Panc1 (cell line): Measurements from ENCODE around the gene SPEG. TPM values are rescaled to one million over a fixed set of nuclear protein-coding genes. Genes with fewer than 3 reads are reported as not detected.

ENCODE experiments used
- ATAC-seq: fragments of 200-7000 bp; cut with Tn5 transposase; 2 replicates; pipeline ENCODE4 v1.9.1; 2020; ENCODE audit warnings: mild to moderate bottlenecking, moderate library complexity
- BruUV-seq: library from RNA; stranded (reverse); fragments of 400-500 nt; replicated peaks from 2 replicates; lab custom pipeline; 2021; lab: Mats Ljungman, UMichigan
- CTCF ChIA-PET: fragments of 300-600 bp; sonication (Branson Sonifier 250); formaldehyde crosslinking; loops from one replicate; lab custom pipeline; 2022; ENCODE audit warnings: antibody characterized with exemption; lab: Charles Lee
- POLR2A ChIA-PET: fragments of 300-600 bp; sonication (Branson Sonifier 250); formaldehyde crosslinking; loops from one replicate; lab custom pipeline; 2022; ENCODE audit warnings: antibody characterized with exemption; lab: Charles Lee
- DNase-seq: peaks from one replicate; pipeline ENCODE4 v3.0.0-alpha.2; 2010; ENCODE audit warnings: low read depth, low spot score
- H3K27ac ChIP-seq: 2 replicates; pipeline ENCODE4 v1.5.1; 2011; ENCODE audit warnings: mild to moderate bottlenecking, low read length, inconsistent platforms
- H3K27me3 ChIP-seq: fragments of 200-500 bp; sonication (Bioruptor generic); 2 replicates; pipeline ENCODE4 v1.6.0; 2014; ENCODE audit warnings: low read length, inconsistent platforms; ENCODE audit not compliant: control insufficient read depth, insufficient read depth
- H3K36me3 ChIP-seq: fragments of 200-500 bp; sonication (Bioruptor generic); 2 replicates; pipeline ENCODE4 v1.5.1; 2014; ENCODE audit warnings: inconsistent platforms, mild to moderate bottlenecking, low read length, moderate library complexity; ENCODE audit not compliant: control insufficient read depth, insufficient read depth
- H3K4me1 ChIP-seq: 2 replicates; pipeline ENCODE4 v1.5.1; 2011; ENCODE audit warnings: inconsistent platforms, mild to moderate bottlenecking, low read length, moderate library complexity; ENCODE audit not compliant: control insufficient read depth, insufficient read depth
- H3K4me3 ChIP-seq, 2 experiments: 2 replicates each; pipeline ENCODE4 v1.5.1; 2011 to 2012; ENCODE audit warnings: low read depth in 2 of 2, low read length in 2 of 2, mild to moderate bottlenecking in 2 of 2, inconsistent platforms in 1 of 2, moderate library complexity in 1 of 2
- H3K9me3 ChIP-seq: fragments of 200-500 bp; sonication (Bioruptor generic); 2 replicates; pipeline ENCODE4 v1.5.1; 2014; ENCODE audit warnings: low read depth, mild to moderate bottlenecking, inconsistent platforms, low read length, moderate library complexity; ENCODE audit not compliant: control insufficient read depth, insufficient read depth
- POLR2AphosphoS5 ChIP-seq: IDR thresholded peaks from 2 replicates; pipeline ENCODE4 v1.6.1; 2012; ENCODE audit warnings: mild to moderate bottlenecking, low read depth, low read length, moderate library complexity
- REST ChIP-seq, 2 experiments: IDR thresholded peaks; 2 replicates each; pipeline ENCODE4 v1.6.1; 2011 to 2012; ENCODE audit warnings: low read depth in 2 of 2, control low read depth in 1 of 2, low read length in 1 of 2, mild to moderate bottlenecking in 1 of 2, moderate library complexity in 1 of 2; ENCODE audit not compliant: insufficient read depth in 1 of 2
- SIN3A ChIP-seq: IDR thresholded peaks from 2 replicates; pipeline ENCODE4 v1.6.1; 2012; ENCODE audit warnings: low read depth, mild to moderate bottlenecking, low read length, moderate library complexity, borderline replicate concordance; ENCODE audit not compliant: insufficient read depth
- TCF7L2 ChIP-seq: IDR thresholded peaks from 2 replicates; pipeline ENCODE4 v1.6.1; 2011; ENCODE audit warnings: mild to moderate bottlenecking, low read depth, low read length, inconsistent platforms
- in situ Hi-C: cut with HindIII; loops from 2 replicates; pipeline ENCODE4 v1.10.0; 2016; ENCODE audit warnings: low sequenced_read_pairs, low pct_unique_long_range_greater_than_20kb
- intact Hi-C: fragments of 100-400 bp; cut with micrococcal nuclease; formaldehyde crosslinking; loops from one replicate; pipeline ENCODE4 v1.10.0; 2022; ENCODE audit not compliant: unreplicated experiment
- total RNA-seq: library from RNA; stranded (reverse); gene quantifications from one replicate; pipeline ENCODE4 v1.2.1, GENCODE V29; 2021; ENCODE audit not compliant: unreplicated experiment
- TF ChIP-seq, protein P1 (sequence below): fragments of 450-650 bp; IDR thresholded peaks from 2 replicates; pipeline ENCODE4 v1.5.1; 2017; ENCODE audit warnings: mild to moderate bottlenecking

The SPEG gene
- total RNA-seq, 1 experiment from 2014 or later = 3.4 TPM

GRCh38 chr2:219465659-219466561 is 31.3 kb downstream of the SPEG start:
- H3K4me1 ChIP-seq = peaks cover 7% of the 10 kb centered on the region; the same call in 1 of the 2 replicates
- no peak for ATAC-seq
- H3K9me3 ChIP-seq = no peaks in the 10 kb centered on the region
- H3K27ac ChIP-seq = no peak overlapping the region
- in situ Hi-C loops = no loop called here
- CTCF ChIA-PET = no interaction called here
- no TSS peak for BruUV-seq
- no peak overlapping the region for H3K4me3 ChIP-seq
- no peaks in the 10 kb centered on the region for H3K36me3 ChIP-seq
- no peak for TF ChIP-seq POLR2AphosphoS5
- no peak for TF ChIP-seq REST (IDR thresholded peaks at IDR 0.05; ENCODE audit: insufficient read depth in 1 of 2, low read depth in 2 of 2, low read length in 1 of 2)
- no peak for TF ChIP-seq SIN3A
- TF ChIP-seq, protein P1, sequence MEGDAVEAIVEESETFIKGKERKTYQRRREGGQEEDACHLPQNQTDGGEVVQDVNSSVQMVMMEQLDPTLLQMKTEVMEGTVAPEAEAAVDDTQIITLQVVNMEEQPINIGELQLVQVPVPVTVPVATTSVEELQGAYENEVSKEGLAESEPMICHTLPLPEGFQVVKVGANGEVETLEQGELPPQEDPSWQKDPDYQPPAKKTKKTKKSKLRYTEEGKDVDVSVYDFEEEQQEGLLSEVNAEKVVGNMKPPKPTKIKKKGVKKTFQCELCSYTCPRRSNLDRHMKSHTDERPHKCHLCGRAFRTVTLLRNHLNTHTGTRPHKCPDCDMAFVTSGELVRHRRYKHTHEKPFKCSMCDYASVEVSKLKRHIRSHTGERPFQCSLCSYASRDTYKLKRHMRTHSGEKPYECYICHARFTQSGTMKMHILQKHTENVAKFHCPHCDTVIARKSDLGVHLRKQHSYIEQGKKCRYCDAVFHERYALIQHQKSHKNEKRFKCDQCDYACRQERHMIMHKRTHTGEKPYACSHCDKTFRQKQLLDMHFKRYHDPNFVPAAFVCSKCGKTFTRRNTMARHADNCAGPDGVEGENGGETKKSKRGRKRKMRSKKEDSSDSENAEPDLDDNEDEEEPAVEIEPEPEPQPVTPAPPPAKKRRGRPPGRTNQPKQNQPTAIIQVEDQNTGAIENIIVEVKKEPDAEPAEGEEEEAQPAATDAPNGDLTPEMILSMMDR = no peak
- TF ChIP-seq TCF7L2 = no peak
- DNase-seq = no peak
- no peaks in the 10 kb centered on the region for H3K27me3 ChIP-seq
- POLR2A ChIA-PET = no interaction called here
- intact Hi-C loops = no loop called here

DNA sequence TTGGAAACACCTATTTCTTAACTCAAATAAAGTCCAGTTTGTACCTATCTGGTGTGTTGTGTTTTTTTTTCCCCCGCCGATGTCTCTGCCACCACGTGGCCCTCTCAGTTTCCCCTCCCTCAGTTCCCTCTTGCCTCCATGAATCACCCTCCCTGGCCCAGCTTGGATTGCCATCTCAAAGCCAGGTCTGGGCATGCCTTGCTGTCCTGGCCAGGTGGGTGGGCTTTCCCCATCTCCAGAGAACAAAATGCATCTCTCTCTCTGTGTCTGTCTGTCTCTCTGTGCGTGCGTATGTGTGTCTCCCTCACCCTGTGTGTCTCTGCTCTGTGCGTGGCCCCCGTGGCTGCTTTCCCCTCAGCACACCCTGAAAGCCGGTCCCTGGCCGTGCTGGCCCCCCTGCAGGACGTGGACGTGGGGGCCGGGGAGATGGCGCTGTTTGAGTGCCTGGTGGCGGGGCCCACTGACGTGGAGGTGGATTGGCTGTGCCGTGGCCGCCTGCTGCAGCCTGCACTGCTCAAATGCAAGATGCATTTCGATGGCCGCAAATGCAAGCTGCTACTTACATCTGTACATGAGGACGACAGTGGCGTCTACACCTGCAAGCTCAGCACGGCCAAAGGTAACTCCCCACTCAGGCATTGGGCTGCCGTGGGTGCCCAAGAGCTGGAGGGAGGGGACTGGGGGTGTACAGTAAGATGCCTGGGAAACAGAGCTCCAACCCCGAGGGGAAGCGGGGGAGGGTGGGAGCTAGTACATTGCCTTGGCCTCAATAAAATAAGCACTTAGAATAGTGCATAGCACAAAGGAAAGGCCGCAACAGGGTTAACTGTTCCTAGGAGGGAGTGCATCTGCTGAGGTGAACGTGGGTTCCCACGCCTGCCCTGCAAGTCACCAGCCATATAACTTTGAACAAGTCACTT is 32.4 kb downstream of the SPEG start:
- ChIA-PET POLR2A (no interaction called here), CTCF (interaction anchor here (1.1 kb wide), 1 partner anchor 63 kb away, joined by 3 read pairs; no protein-coding TSS in a partner anchor)
- in situ Hi-C loops = no loop called here
- Histone ChIP-seq H3K27me3 (no peaks in the 10 kb centered on the region), H3K4me3 (no peak overlapping the region), H3K9me3 (no peaks in the 10 kb centered on the region), H3K27ac (no peak overlapping the region), H3K36me3 (no peaks in the 10 kb centered on the region), H3K4me1 (peaks cover 4% of the 10 kb centered on the region; the same call in 1 of the 2 replicates)
- no peak for TF ChIP-seq POLR2AphosphoS5
- TF ChIP-seq TCF7L2 = no peak
- no peak for TF ChIP-seq REST (IDR thresholded peaks at IDR 0.05; ENCODE audit: insufficient read depth in 1 of 2, low read depth in 2 of 2, low read length in 1 of 2)
- TF ChIP-seq SIN3A = no peak
- TF ChIP-seq, protein P1 = no peak
- no TSS peak for BruUV-seq
- ATAC-seq = no peak
- no peak for DNase-seq
- intact Hi-C loops = no loop called here
